ENCODE measurements around the gene WDR37.

DNA sequence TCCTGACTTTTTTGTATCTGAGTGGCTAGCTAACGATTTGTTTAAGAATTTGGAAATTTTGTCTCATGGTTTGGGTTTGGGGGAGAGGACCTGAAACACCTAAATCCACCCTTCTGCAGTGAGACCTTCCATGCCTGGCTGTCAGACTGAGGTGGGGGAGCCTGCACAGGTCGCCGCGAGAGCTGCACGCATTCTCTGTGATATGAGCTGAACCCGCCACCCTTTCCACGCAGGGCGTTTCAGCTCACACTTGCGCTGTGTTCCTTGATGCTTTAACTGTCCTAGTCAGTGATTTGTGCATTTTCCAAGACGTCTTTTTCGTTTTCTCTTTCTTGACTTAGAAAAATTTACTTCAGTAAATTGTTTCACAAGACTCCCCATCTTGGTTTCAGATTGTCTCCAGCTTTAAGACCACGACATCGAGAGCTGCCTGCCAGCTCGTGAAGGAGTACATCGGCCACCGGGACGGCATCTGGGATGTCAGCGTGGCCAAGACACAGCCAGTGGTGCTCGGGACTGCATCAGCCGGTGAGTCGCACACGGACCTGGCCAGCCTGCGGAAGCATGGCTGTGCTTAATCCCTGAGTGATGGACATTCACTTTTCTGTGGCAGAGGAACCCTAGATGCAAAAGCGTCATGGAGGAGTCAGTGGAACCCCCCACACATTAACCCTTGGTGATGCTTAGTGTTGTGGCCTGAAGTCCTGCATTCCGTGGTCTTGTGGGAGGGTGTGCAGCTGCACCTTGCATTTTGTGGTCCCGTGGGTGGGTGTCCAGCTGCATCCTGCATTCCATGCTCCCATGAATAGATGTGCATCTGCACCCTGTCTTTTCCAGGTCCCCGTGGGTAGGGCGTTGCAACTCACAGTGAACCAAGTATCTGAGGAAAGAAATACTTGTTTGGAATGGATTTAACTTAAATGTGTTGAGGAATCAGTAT is 28.1 kb downstream of the WDR37 start:
- TF ChIP-seq, protein P1, sequence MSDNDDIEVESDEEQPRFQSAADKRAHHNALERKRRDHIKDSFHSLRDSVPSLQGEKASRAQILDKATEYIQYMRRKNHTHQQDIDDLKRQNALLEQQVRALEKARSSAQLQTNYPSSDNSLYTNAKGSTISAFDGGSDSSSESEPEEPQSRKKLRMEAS (IDR thresholded peaks at IDR 0.05): no peak
- no peak for TF ChIP-seq EP300 (IDR thresholded peaks at IDR 0.05; ENCODE audit: borderline replicate concordance)
- TF ChIP-seq TEAD4 (IDR thresholded peaks at IDR 0.05): no peak
- TF ChIP-seq, protein P2, sequence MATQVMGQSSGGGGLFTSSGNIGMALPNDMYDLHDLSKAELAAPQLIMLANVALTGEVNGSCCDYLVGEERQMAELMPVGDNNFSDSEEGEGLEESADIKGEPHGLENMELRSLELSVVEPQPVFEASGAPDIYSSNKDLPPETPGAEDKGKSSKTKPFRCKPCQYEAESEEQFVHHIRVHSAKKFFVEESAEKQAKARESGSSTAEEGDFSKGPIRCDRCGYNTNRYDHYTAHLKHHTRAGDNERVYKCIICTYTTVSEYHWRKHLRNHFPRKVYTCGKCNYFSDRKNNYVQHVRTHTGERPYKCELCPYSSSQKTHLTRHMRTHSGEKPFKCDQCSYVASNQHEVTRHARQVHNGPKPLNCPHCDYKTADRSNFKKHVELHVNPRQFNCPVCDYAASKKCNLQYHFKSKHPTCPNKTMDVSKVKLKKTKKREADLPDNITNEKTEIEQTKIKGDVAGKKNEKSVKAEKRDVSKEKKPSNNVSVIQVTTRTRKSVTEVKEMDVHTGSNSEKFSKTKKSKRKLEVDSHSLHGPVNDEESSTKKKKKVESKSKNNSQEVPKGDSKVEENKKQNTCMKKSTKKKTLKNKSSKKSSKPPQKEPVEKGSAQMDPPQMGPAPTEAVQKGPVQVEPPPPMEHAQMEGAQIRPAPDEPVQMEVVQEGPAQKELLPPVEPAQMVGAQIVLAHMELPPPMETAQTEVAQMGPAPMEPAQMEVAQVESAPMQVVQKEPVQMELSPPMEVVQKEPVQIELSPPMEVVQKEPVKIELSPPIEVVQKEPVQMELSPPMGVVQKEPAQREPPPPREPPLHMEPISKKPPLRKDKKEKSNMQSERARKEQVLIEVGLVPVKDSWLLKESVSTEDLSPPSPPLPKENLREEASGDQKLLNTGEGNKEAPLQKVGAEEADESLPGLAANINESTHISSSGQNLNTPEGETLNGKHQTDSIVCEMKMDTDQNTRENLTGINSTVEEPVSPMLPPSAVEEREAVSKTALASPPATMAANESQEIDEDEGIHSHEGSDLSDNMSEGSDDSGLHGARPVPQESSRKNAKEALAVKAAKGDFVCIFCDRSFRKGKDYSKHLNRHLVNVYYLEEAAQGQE (IDR thresholded peaks at IDR 0.05; ENCODE audit: low read depth): no peak
- TF ChIP-seq YY1 (IDR thresholded peaks at IDR 0.05; ENCODE audit: low read depth): no peak
- TF ChIP-seq, protein P3, sequence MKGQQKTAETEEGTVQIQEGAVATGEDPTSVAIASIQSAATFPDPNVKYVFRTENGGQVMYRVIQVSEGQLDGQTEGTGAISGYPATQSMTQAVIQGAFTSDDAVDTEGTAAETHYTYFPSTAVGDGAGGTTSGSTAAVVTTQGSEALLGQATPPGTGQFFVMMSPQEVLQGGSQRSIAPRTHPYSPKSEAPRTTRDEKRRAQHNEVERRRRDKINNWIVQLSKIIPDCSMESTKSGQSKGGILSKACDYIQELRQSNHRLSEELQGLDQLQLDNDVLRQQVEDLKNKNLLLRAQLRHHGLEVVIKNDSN (IDR thresholded peaks at IDR 0.05): no peak
- TF ChIP-seq RAD21 (IDR thresholded peaks at IDR 0.05; ENCODE audit: low read depth): no peak
- TF ChIP-seq TCF12 (IDR thresholded peaks at IDR 0.05; ENCODE audit: low read depth): no peak
- TF ChIP-seq FOXM1 (IDR thresholded peaks at IDR 0.05; ENCODE audit: borderline replicate concordance, low read depth): no peak
- TF ChIP-seq ZBTB7A (IDR thresholded peaks at IDR 0.05; ENCODE audit: low read depth): no peak
- no peak for TF ChIP-seq NFIC (IDR thresholded peaks at IDR 0.05)
- TF ChIP-seq EGR1 (IDR thresholded peaks at IDR 0.05): no peak
- no peak for TF ChIP-seq CEBPB (IDR thresholded peaks at IDR 0.05)

All from Ishikawa (cell line).